Nephron progenitor cell (in vitro differentiated cells): ENCODE data around the gene SYAP1.

ENCODE experiments used
- DNase-seq: peaks from one replicate; pipeline ENCODE4 v3.0.0; 2021
- H3K27ac Mint-ChIP-seq: 2 replicates; pipeline ENCODE4 v1.8.0; 2021; ENCODE audit warnings: mild to moderate bottlenecking, moderate library complexity, mixed read lengths
- H3K27me3 Mint-ChIP-seq: 2 replicates; pipeline ENCODE4 v1.8.0; 2021; ENCODE audit warnings: mild to moderate bottlenecking, low read depth, mixed read lengths; ENCODE audit not compliant: poor library complexity
- H3K36me3 Mint-ChIP-seq: 2 replicates; pipeline ENCODE4 v1.8.0; 2021; ENCODE audit warnings: low read depth, mixed read lengths
- H3K4me1 Mint-ChIP-seq: 2 replicates; pipeline ENCODE4 v1.8.0; 2021; ENCODE audit warnings: mixed read lengths
- H3K4me3 Mint-ChIP-seq: 2 replicates; pipeline ENCODE4 v1.8.0; 2021; ENCODE audit warnings: mild to moderate bottlenecking, moderate library complexity, mixed read lengths
- H3K9me3 Mint-ChIP-seq: 2 replicates; pipeline ENCODE4 v1.8.0; 2021; ENCODE audit warnings: mild to moderate bottlenecking, moderate library complexity, mixed read lengths
- CTCF ChIP-seq: fragments of 200-600 bp; sonication (generic); IDR thresholded peaks from 2 replicates; pipeline ENCODE4 v1.5.0; 2021; ENCODE audit warnings: antibody characterized with exemption

SYAP1 gene

GRCh38 chrX:16786139-16786790 lies 66.9 kb downstream of the SYAP1 start, which contains the start of gene TXLNG:
Gene TXLNG (plus strand): TSS chrX:16786466. CDS start chrX:16786488, 22 bp downstream.
- no peaks in the 10 kb centered on the region for H3K27me3 Mint-ChIP-seq
- H3K9me3 Mint-ChIP-seq = no peaks in the 10 kb centered on the region
- peaks cover 16% of the 10 kb centered on the region for H3K4me1 Mint-ChIP-seq
- H3K4me3 Mint-ChIP-seq = peak within 1 kb of the TSS; percentile 92
- peak; percentile 98 for DNase-seq
- H3K36me3 Mint-ChIP-seq = peaks cover 6% of the 10 kb centered on the region
- peak within 1 kb of the TSS; percentile 49 for H3K27ac Mint-ChIP-seq
- TF ChIP-seq CTCF = no peak

- Mint-ChIP-seq H3K27ac (peak overlapping the region; percentile 49), H3K36me3 (peaks cover 6% of the 10 kb centered on the region), H3K4me1 (peaks cover 16% of the 10 kb centered on the region), H3K27me3 (no peaks in the 10 kb centered on the region), H3K4me3 (peak overlapping the region; percentile 92), H3K9me3 (no peaks in the 10 kb centered on the region)
- no peak for TF ChIP-seq CTCF
- peak; percentile 54 for DNase-seq
These were observed 67.7 kb downstream of the SYAP1 start for GRCh38 chrX:16786791-16787735.

GRCh38 chrX:16788477-16788876 lies 69.1 kb downstream of the SYAP1 start:
- H3K4me1 Mint-ChIP-seq = peaks cover 16% of the 10 kb centered on the region
- H3K27me3 Mint-ChIP-seq = no peaks in the 10 kb centered on the region
- H3K27ac Mint-ChIP-seq = no peak overlapping the region
- no peaks in the 10 kb centered on the region for H3K9me3 Mint-ChIP-seq
- peak overlapping the region; percentile 89 for H3K4me3 Mint-ChIP-seq
- DNase-seq = no peak
- TF ChIP-seq CTCF = no peak
- H3K36me3 Mint-ChIP-seq = peaks cover 6% of the 10 kb centered on the region

- H3K4me1 Mint-ChIP-seq = no peaks in the 10 kb centered on the region
- no peak overlapping the region for H3K27ac Mint-ChIP-seq
- H3K27me3 Mint-ChIP-seq = no peaks in the 10 kb centered on the region
- no peak for DNase-seq
- H3K9me3 Mint-ChIP-seq = no peaks in the 10 kb centered on the region
- no peak overlapping the region for H3K4me3 Mint-ChIP-seq
- no peak for TF ChIP-seq CTCF
- peaks cover 49% of the 10 kb centered on the region for H3K36me3 Mint-ChIP-seq
These were observed 76.9 kb downstream of the SYAP1 start for GRCh38 chrX:16796298-16796697.

GRCh38 chrX:16797358-16797757 lies 77.9 kb downstream of the SYAP1 start:
- Mint-ChIP-seq H3K4me1 (no peaks in the 10 kb centered on the region), H3K9me3 (no peaks in the 10 kb centered on the region), H3K36me3 (peaks cover 55% of the 10 kb centered on the region), H3K27me3 (no peaks in the 10 kb centered on the region), H3K27ac (no peak overlapping the region), H3K4me3 (no peak overlapping the region)
- no peak for TF ChIP-seq CTCF
- DNase-seq = no peak
